GF-D8 (cell line): Measurements from ENCODE around the gene CCR7.
"Not testable (repeated sequence)": the region's sequence is repeated elsewhere in the genome, so short reads cannot be mapped to it uniquely, and the experiment has no call there.

Source experiments
- DNase-seq: peaks from one replicate; lab custom pipeline; 2025; lab: John Stamatoyannopoulos, UW

The CCR7 gene

GRCh38 chr17:40551091-40551878, 14.0 kb downstream of the CCR7 start:
- DNase-seq = no peak

- DNase-seq = no peak
Observed at GRCh38 chr17:40550608-40551007, 14.7 kb downstream of the CCR7 start.

GRCh38 chr17:40548982-40549685, 16.1 kb downstream of the CCR7 start:
- no peak for DNase-seq

GRCh38 chr17:40548491-40548981, 16.7 kb downstream of the CCR7 start:
- no peak for DNase-seq

GRCh38 chr17:40547785-40548478, 17.3 kb downstream of the CCR7 start:
- DNase-seq = no peak

- no peak for DNase-seq
Observed at GRCh38 chr17:40547079-40547784, 18.0 kb downstream of the CCR7 start.

GRCh38 chr17:40546497-40546896, 18.8 kb downstream of the CCR7 start:
- DNase-seq = not testable (repeated sequence)

GRCh38 chr17:40545660-40546059, 19.6 kb downstream of the CCR7 start:
- no peak for DNase-seq

GRCh38 chr17:40542558-40543411, 22.5 kb downstream of the CCR7 start:
- no peak for DNase-seq

GRCh38 chr17:40541873-40542557, 23.3 kb downstream of the CCR7 start:
- DNase-seq = no peak

- no peak for DNase-seq
Observed at GRCh38 chr17:40541060-40541872, 24.0 kb downstream of the CCR7 start.

- DNase-seq = no peak
Observed at GRCh38 chr17:40540448-40540847, 24.8 kb downstream of the CCR7 start.

- no peak for DNase-seq
Observed at GRCh38 chr17:40539711-40540411, 25.4 kb downstream of the CCR7 start.

- no peak for DNase-seq
Observed at GRCh38 chr17:40538936-40539705, 26.2 kb downstream of the CCR7 start.

GRCh38 chr17:40538019-40538935, 27.0 kb downstream of the CCR7 start:
- DNase-seq = no peak

- DNase-seq = no peak
Observed at GRCh38 chr17:40536295-40537171, 28.7 kb downstream of the CCR7 start.
